ENCODE results near the gene ZNF615.
"Not testable (repeated sequence)": the region's sequence is repeated elsewhere in the genome, so short reads cannot be mapped to it uniquely, and the experiment has no call there.

ZNF615 gene

GRCh38 chr19:51980116-51980736 lies 27.8 kb downstream of the ZNF615 start:
- no peak for DNase-seq

GRCh38 chr19:51978882-51979281 lies 29.1 kb downstream of the ZNF615 start:
- no peak for DNase-seq

GRCh38 chr19:51977346-51977745 lies 30.7 kb downstream of the ZNF615 start:
- DNase-seq = no peak

- DNase-seq = no peak
Measured at GRCh38 chr19:51976852-51977251, 31.2 kb downstream of the ZNF615 start.

- not testable (repeated sequence) for DNase-seq
Measured at GRCh38 chr19:51975787-51976186, 32.2 kb downstream of the ZNF615 start.

GRCh38 chr19:51971624-51972023 lies 36.4 kb downstream of the ZNF615 start:
- DNase-seq = peak; percentile 27

GRCh38 chr19:51970718-51971117 lies 37.3 kb downstream of the ZNF615 start:
- no peak for DNase-seq

- no peak for DNase-seq
Measured at GRCh38 chr19:51965583-51965982, 42.4 kb downstream of the ZNF615 start.

- DNase-seq = not testable (repeated sequence)
Measured at GRCh38 chr19:51960621-51961233, 47.3 kb downstream of the ZNF615 start.

- no peak for DNase-seq
Measured at GRCh38 chr19:51959791-51960190, 48.2 kb downstream of the ZNF615 start.

- DNase-seq = not testable (repeated sequence)
Measured at GRCh38 chr19:51957846-51958245, 50.2 kb downstream of the ZNF615 start.

- DNase-seq = no peak
Measured at GRCh38 chr19:51948975-51949374, 59.0 kb downstream of the ZNF615 start.

GRCh38 chr19:51946602-51947001 lies 61.4 kb downstream of the ZNF615 start:
- no peak for DNase-seq

- no peak for DNase-seq
Measured at GRCh38 chr19:51944798-51945552, 63.0 kb downstream of the ZNF615 start.
